Measurements from ENCODE around the gene DEPDC4. TPM values are rescaled to one million over a fixed set of nuclear protein-coding genes. Genes with fewer than 3 reads are reported as not detected.

The DEPDC4 gene
- polyA plus RNA-seq, 1 donor from 2014 or later = 1.2 TPM

DNA sequence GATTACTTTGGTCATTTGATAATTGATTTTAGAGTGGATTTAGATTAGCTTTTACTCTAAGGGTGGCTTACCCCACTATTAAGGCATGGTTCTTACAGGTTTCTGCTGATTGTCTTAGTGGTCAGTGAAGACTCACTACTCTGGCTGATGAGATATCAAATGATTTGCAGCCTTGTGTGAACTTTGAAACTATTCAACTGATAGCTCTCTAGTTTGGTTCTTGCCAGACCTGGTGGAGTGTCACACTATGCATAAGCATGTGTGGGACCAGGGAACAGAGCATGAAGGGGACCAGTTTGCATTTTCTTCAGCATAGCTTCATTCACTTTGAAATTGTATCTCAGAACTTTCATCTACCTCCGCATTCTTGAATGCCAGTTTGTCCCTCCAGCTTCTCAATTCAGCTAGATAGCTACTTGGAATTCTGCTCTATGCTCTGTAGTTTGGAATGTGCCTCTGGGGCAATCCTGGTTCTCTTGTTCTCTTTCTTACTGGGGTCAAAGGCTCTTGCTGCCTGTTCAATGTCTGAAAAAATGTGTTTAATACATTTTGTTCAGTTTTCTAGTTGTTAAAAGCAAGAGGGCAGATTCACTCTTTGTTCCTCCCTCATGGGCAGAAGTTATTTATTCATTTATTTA, 12.8 kb upstream of the DEPDC4 start:
- Histone ChIP-seq H3K9me3 (ENCODE audit: low read length) (no peaks in the 10 kb centered on the region), H3K9ac (ENCODE audit: low read length) (no peak overlapping the region), H3K4me3 (ENCODE audit: low read length) (no peak overlapping the region), H2AFZ (ENCODE audit: low read depth, low read length) (no peak overlapping the region), H3K36me3 (ENCODE audit: insufficient read depth, low read length) (no peaks in the 10 kb centered on the region), H3F3A (ENCODE audit: insufficient read depth, low read length, poor library complexity, severe bottlenecking) (no peaks in the 10 kb centered on the region), H3K79me2 (replicated peaks; ENCODE audit: insufficient read depth, low read length) (peaks cover 66% of the 10 kb centered on the region), H3K27ac (ENCODE audit: low read length) (no peak overlapping the region), H3K9me2 (ENCODE audit: insufficient read depth, low read length) (no peaks in the 10 kb centered on the region), H3K27me3 (ENCODE audit: insufficient read depth, low read depth, low read length) (no peaks in the 10 kb centered on the region), H4K20me1 (ENCODE audit: insufficient read depth) (no peaks in the 10 kb centered on the region), H3K4me2 (ENCODE audit: low read length) (no peak overlapping the region)
- TF ChIP-seq MXI1 (conservative IDR thresholded peaks at IDR 0.05; ENCODE audit: poor library complexity, severe bottlenecking) (no peak), RAD21 (conservative IDR thresholded peaks at IDR 0.05) (no peak), TAF1 (IDR thresholded peaks at IDR 0.05; ENCODE audit: low read depth) (no peak), SMC3 (conservative IDR thresholded peaks at IDR 0.05; ENCODE audit: poor library complexity) (no peak), EP300 (conservative IDR thresholded peaks at IDR 0.05; ENCODE audit: poor library complexity, severe bottlenecking) (no peak), EZH2 (IDR thresholded peaks at IDR 0.05; ENCODE audit: borderline replicate concordance, insufficient read depth, low read length, poor library complexity, severe bottlenecking) (no peak), POLR2AphosphoS5 (IDR thresholded peaks at IDR 0.05) (no peak)
- TF ChIP-seq, protein P1, sequence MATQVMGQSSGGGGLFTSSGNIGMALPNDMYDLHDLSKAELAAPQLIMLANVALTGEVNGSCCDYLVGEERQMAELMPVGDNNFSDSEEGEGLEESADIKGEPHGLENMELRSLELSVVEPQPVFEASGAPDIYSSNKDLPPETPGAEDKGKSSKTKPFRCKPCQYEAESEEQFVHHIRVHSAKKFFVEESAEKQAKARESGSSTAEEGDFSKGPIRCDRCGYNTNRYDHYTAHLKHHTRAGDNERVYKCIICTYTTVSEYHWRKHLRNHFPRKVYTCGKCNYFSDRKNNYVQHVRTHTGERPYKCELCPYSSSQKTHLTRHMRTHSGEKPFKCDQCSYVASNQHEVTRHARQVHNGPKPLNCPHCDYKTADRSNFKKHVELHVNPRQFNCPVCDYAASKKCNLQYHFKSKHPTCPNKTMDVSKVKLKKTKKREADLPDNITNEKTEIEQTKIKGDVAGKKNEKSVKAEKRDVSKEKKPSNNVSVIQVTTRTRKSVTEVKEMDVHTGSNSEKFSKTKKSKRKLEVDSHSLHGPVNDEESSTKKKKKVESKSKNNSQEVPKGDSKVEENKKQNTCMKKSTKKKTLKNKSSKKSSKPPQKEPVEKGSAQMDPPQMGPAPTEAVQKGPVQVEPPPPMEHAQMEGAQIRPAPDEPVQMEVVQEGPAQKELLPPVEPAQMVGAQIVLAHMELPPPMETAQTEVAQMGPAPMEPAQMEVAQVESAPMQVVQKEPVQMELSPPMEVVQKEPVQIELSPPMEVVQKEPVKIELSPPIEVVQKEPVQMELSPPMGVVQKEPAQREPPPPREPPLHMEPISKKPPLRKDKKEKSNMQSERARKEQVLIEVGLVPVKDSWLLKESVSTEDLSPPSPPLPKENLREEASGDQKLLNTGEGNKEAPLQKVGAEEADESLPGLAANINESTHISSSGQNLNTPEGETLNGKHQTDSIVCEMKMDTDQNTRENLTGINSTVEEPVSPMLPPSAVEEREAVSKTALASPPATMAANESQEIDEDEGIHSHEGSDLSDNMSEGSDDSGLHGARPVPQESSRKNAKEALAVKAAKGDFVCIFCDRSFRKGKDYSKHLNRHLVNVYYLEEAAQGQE (IDR thresholded peaks at IDR 0.05; ENCODE audit: borderline replicate concordance) = no peak
- TF ChIP-seq, protein P2, sequence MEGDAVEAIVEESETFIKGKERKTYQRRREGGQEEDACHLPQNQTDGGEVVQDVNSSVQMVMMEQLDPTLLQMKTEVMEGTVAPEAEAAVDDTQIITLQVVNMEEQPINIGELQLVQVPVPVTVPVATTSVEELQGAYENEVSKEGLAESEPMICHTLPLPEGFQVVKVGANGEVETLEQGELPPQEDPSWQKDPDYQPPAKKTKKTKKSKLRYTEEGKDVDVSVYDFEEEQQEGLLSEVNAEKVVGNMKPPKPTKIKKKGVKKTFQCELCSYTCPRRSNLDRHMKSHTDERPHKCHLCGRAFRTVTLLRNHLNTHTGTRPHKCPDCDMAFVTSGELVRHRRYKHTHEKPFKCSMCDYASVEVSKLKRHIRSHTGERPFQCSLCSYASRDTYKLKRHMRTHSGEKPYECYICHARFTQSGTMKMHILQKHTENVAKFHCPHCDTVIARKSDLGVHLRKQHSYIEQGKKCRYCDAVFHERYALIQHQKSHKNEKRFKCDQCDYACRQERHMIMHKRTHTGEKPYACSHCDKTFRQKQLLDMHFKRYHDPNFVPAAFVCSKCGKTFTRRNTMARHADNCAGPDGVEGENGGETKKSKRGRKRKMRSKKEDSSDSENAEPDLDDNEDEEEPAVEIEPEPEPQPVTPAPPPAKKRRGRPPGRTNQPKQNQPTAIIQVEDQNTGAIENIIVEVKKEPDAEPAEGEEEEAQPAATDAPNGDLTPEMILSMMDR (IDR thresholded peaks at IDR 0.05; ENCODE audit: poor library complexity, severe bottlenecking) = no peak

DNA sequence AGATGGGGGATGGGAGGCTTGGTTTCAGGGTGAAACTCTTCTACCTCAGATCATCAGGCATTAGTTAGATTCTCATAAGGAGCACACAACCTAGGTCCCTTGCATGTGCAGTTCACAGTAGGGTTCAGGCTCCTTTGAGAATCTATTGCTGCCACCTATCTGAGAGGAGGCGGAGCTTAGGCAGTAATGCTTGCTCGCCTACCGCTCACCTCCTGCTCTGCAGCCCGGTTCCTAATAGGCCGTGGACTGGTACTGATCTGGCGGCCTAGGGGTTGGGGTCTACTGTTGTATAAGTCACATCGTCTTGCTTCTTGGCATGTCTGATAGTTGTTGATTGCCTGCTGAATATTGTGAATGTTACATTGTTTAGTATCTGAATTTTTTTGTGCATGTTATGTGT, 12.3 kb upstream of the DEPDC4 start:
- Histone ChIP-seq H3F3A (ENCODE audit: insufficient read depth, low read length, poor library complexity, severe bottlenecking) (no peaks in the 10 kb centered on the region), H3K9ac (ENCODE audit: low read length) (no peak overlapping the region), H2AFZ (ENCODE audit: low read depth, low read length) (no peak overlapping the region), H3K27me3 (ENCODE audit: insufficient read depth, low read depth, low read length) (no peaks in the 10 kb centered on the region), H4K20me1 (ENCODE audit: insufficient read depth) (no peaks in the 10 kb centered on the region), H3K9me2 (ENCODE audit: insufficient read depth, low read length) (no peaks in the 10 kb centered on the region), H3K9me3 (ENCODE audit: low read length) (no peaks in the 10 kb centered on the region), H3K36me3 (ENCODE audit: insufficient read depth, low read length) (no peaks in the 10 kb centered on the region), H3K79me2 (replicated peaks; ENCODE audit: insufficient read depth, low read length) (peaks cover 71% of the 10 kb centered on the region), H3K4me2 (ENCODE audit: low read length) (no peak overlapping the region), H3K4me3 (ENCODE audit: low read length) (no peak overlapping the region), H3K27ac (ENCODE audit: low read length) (no peak overlapping the region)
- no peak for TF ChIP-seq EZH2 (IDR thresholded peaks at IDR 0.05; ENCODE audit: borderline replicate concordance, insufficient read depth, low read length, poor library complexity, severe bottlenecking)
- no peak for TF ChIP-seq POLR2AphosphoS5 (IDR thresholded peaks at IDR 0.05)
- no peak for TF ChIP-seq SMC3 (conservative IDR thresholded peaks at IDR 0.05; ENCODE audit: poor library complexity)
- TF ChIP-seq RAD21 (conservative IDR thresholded peaks at IDR 0.05) = no peak
- no peak for TF ChIP-seq TAF1 (IDR thresholded peaks at IDR 0.05; ENCODE audit: low read depth)
- no peak for TF ChIP-seq EP300 (conservative IDR thresholded peaks at IDR 0.05; ENCODE audit: poor library complexity, severe bottlenecking)
- TF ChIP-seq, protein P1 (IDR thresholded peaks at IDR 0.05; ENCODE audit: borderline replicate concordance) = no peak
- TF ChIP-seq MXI1 (conservative IDR thresholded peaks at IDR 0.05; ENCODE audit: poor library complexity, severe bottlenecking) = no peak
- TF ChIP-seq, protein P2 (IDR thresholded peaks at IDR 0.05; ENCODE audit: poor library complexity, severe bottlenecking) = no peak

Data from neural cell (in vitro differentiated cells).